HepG2 (cell line): ENCODE measurements around the gene ARFIP2. TPM values are rescaled to one million over a fixed set of nuclear protein-coding genes. Genes with fewer than 3 reads are reported as not detected.

Experiments
- IRF1 ChIP-seq: sonication (generic); formaldehyde crosslinking; IDR thresholded peaks from 2 replicates; pipeline ENCODE4 v1.4.0; 2020; ENCODE audit warnings: low read depth, mild to moderate bottlenecking, missing genetic modification reagents
- KIAA2018 ChIP-seq: sonication (generic); formaldehyde crosslinking; IDR thresholded peaks from 2 replicates; pipeline ENCODE4 v1.5.0; 2020; ENCODE audit warnings: mild to moderate bottlenecking, missing genetic modification reagents, borderline replicate concordance
- NR1H2 ChIP-seq: sonication (generic); formaldehyde crosslinking; IDR thresholded peaks from 2 replicates; pipeline ENCODE4 v1.8.1; 2022; ENCODE audit warnings: low read depth, missing genetic modification reagents, borderline replicate concordance
- TCF12 ChIP-seq, 2 experiments: fragments of 450-650 bp in 1 of 2; sonication (generic) in 1 of 2; formaldehyde crosslinking in 1 of 2; IDR thresholded peaks; 2 replicates each; pipeline versions ENCODE4 v1.6.1 to v1.8.0; 2017 to 2022; ENCODE audit warnings: antibody characterized with exemption in 1 of 2, mild to moderate bottlenecking in 1 of 2, missing genetic modification reagents in 1 of 2, moderate library complexity in 1 of 2
- polyA plus RNA-seq, 8 experiments: library from polyadenylated mRNA; depleted of rRNA in 3 of 8; stranded (reverse) in 7 of 8; unstranded in 1 of 8; fragments of >200 nt; fragmentation: Illumina TruSeq in 4 of 8; extraction: Trizol in 4 of 8; gene quantifications; 2 replicates each; pipeline versions ENCODE4 v1.2.1 to v1.2.3, GENCODE V29; 2011 to 2016; ENCODE audit warnings: low read depth in 4 of 8, missing spikeins in 1 of 8, mixed read lengths in 1 of 8; ENCODE audit not compliant: insufficient read depth in 1 of 8
- total RNA-seq, 5 experiments: library from RNA; depleted of rRNA; stranded (reverse); fragments of >200 nt; fragmentation: Illumina TruSeq; extraction: Trizol; gene quantifications; 2 replicates each; pipeline ENCODE4 v1.2.3, GENCODE V29; 2016; ENCODE audit warnings: low read depth in 1 of 5

ARFIP2 gene
- total and polyA plus RNA-seq, 2 of the 13 experiments (the other 11 are each of a cell fraction or from before 2014, with no cell fraction given), result 56.6 to 60.2 TPM

- TF ChIP-seq KIAA2018 (CRISPR knock-in tag), result no peak
- TF ChIP-seq TCF12 (IDR thresholded peaks at IDR 0.05), result no peak
- TF ChIP-seq TCF12 (CRISPR knock-in tag; IDR thresholded peaks at IDR 0.05), result no peak
- TF ChIP-seq NR1H2 (CRISPR knock-in tag), result no peak
- no peak for TF ChIP-seq IRF1 (CRISPR knock-in tag)
- TF ChIP-seq, all 625 proteins: peak for 0
These were observed 22.1 kb downstream of the ARFIP2 start (continued) for GRCh38 chr11:6459099-6459450.
